Lower lobe of right lung (tissue), 2 donors: ENCODE data around the gene PLIN4. TPM values are rescaled to one million over a fixed set of nuclear protein-coding genes. Genes with fewer than 3 reads are reported as not detected.
"Not testable (repeated sequence)": the region's sequence is repeated elsewhere in the genome, so short reads cannot be mapped to it uniquely, and the experiment has no call there.

ENCODE experiments used
- ATAC-seq, 2 donors: fragments of 200-7000 bp; cut with Tn5 transposase; one replicate each; pipeline ENCODE4 v1.9.1; 2020 to 2022; ENCODE audit warnings: mild to moderate bottlenecking in 2 of 2, moderate library complexity in 2 of 2
- DNase-seq: peaks from one replicate; pipeline ENCODE4 v3.0.0-alpha.2; 2020
- H3K27ac ChIP-seq: fragments of 200-600 bp; one replicate; pipeline ENCODE4 v1.8.0; 2022
- H3K27me3 ChIP-seq: fragments of 200-600 bp; one replicate; pipeline ENCODE4 v1.8.0; 2022; ENCODE audit warnings: low read depth
- H3K36me3 ChIP-seq: fragments of 200-600 bp; one replicate; pipeline ENCODE4 v1.8.0; 2022; ENCODE audit warnings: mild to moderate bottlenecking
- H3K4me1 ChIP-seq: fragments of 200-600 bp; one replicate; pipeline ENCODE4 v1.8.0; 2022
- H3K4me3 ChIP-seq: fragments of 200-600 bp; one replicate; pipeline ENCODE4 v1.8.0; 2022; ENCODE audit warnings: mild to moderate bottlenecking
- H3K9me3 ChIP-seq: fragments of 200-600 bp; one replicate; pipeline ENCODE4 v1.8.0; 2022
- intact Hi-C: fragments of 100-400 bp; cut with DNase I; formaldehyde crosslinking; loops from one replicate; pipeline ENCODE4 v1.11.0; 2022
- total RNA-seq: library from RNA; stranded (reverse); fragmentation: NEBNext Ultra II Directional; extraction: Animal tissue kit (Norgen Biotek cat#: 25700); gene quantifications from one replicate; pipeline ENCODE4 v1.2.1, GENCODE V29; 2021
- TF ChIP-seq, protein P1 (sequence below): fragments of 200-600 bp; IDR thresholded peaks from one replicate; pipeline ENCODE4 v1.8.0; 2022; ENCODE audit warnings: antibody characterized with exemption, mild to moderate bottlenecking
- donor health status: DM: no; HTN: yes; CAD: no; lungs with severe emphysema.

The PLIN4 gene
- total RNA-seq, 1 donor from 2014 or later, result 4.6 TPM

DNA sequence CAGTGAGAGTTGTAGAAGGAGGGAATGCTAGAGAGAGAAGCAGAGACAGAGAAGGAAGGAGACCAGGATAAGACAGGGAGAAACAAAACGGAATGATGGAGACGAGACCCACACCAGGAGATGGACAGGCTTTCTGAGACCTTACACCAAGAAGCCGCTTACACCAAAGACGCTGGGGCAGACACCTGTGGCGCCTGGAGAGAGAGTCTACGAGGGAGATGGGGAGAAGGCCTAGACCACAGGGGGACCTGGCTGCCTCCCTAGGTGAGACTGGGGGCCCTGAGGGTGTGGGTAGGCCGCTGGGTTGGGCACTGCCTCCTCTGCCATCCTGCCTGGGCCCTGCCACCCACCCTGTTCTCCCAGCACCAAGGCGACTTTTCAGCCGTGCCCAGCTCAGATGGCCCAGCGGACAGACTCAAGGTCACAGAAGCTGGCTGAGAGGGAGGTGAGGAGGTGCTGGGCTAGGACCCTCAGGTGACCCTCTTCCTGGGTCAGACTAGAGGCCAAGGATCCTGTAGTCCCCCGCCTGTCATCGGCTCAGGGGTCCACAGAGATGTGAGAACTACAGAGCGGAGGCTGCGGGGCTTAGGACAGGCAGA lies 11.7 kb upstream of the PLIN4 start:
- intact Hi-C loops, result no loop called here
- H3K27ac ChIP-seq, result no peak overlapping the region
- peaks cover 5% of the 10 kb centered on the region for H3K4me1 ChIP-seq
- TF ChIP-seq, protein P1, sequence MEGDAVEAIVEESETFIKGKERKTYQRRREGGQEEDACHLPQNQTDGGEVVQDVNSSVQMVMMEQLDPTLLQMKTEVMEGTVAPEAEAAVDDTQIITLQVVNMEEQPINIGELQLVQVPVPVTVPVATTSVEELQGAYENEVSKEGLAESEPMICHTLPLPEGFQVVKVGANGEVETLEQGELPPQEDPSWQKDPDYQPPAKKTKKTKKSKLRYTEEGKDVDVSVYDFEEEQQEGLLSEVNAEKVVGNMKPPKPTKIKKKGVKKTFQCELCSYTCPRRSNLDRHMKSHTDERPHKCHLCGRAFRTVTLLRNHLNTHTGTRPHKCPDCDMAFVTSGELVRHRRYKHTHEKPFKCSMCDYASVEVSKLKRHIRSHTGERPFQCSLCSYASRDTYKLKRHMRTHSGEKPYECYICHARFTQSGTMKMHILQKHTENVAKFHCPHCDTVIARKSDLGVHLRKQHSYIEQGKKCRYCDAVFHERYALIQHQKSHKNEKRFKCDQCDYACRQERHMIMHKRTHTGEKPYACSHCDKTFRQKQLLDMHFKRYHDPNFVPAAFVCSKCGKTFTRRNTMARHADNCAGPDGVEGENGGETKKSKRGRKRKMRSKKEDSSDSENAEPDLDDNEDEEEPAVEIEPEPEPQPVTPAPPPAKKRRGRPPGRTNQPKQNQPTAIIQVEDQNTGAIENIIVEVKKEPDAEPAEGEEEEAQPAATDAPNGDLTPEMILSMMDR, result no peak
- no peak for DNase-seq
- H3K4me3 ChIP-seq, result no peak overlapping the region
- peaks cover 6% of the 10 kb centered on the region for H3K27me3 ChIP-seq
- ATAC-seq, result no peak
- no peaks in the 10 kb centered on the region for H3K36me3 ChIP-seq
- no peaks in the 10 kb centered on the region for H3K9me3 ChIP-seq

DNA sequence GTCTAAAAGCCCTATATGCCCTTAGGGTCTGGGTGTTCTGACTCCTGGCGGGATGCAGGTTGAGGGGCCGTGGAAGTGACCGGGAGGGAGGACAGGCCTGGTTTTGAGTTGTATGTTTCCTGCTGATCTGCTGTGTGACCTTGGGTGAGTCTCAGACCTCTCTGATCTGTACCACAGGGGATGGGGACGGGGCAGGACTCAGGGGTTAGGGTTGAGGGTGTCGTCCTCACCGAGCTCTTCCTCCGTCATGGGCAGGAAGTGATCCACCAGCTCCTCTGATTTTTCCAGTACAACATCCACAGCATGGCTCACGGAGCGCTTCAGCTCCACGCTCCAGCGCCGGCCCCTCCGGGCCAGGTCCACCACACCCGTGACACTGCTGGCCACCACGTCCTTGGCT lies 10.6 kb upstream of the PLIN4 start:
- Histone ChIP-seq H3K4me1 (no peaks in the 10 kb centered on the region), H3K36me3 (no peaks in the 10 kb centered on the region), H3K27ac (no peak overlapping the region), H3K9me3 (no peaks in the 10 kb centered on the region), H3K27me3 (no peaks in the 10 kb centered on the region), H3K4me3 (no peak overlapping the region)
- no peak for DNase-seq
- intact Hi-C loops, result no loop called here
- TF ChIP-seq, protein P1, result no peak
- ATAC-seq, result no peak

DNA sequence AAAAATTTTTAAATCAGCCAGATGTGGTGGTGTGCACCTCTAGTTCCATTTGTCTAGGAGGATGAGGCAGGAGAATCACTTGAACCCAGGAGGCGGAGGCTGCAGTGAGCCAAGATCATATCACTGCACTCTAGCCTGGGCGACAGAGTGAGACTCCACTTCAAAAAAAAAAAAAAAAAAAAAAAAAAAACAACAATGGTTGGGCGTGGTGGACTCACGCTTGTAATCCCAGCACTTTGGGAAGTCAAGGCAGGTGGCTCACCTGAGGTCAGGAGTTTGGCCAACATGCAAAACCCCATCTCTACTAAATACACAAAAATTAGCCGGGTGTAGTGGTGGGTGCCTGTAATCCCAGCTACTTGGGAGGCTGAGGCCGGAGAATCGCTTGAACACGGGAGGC lies 9.1 kb upstream of the PLIN4 start:
- ATAC-seq, intact Hi-C loops: not testable (repeated sequence)

DNA sequence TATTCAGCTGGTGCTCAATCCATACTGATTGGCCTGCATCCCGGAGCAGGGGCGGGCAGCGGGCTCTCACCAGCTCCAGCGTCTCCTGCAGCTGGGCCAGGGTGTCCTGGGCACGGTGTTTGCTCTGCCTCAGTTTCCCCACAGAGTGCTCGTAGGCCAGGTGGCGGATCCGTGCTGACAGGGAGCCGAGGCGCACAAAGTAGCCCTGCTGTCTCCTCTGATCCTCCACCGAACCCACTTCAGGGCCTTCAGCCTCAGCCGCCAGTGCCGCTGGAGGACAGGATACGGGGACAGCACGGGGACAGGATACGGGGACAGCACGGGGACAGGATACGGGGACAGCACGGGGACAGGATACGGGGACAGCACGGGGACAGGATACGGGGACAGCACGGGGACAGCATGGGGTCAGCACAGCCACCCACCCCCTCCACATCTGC lies 7.3 kb upstream of the PLIN4 start:
- Histone ChIP-seq H3K27ac (no peak overlapping the region), H3K9me3 (no peaks in the 10 kb centered on the region), H3K36me3 (no peaks in the 10 kb centered on the region), H3K27me3 (no peaks in the 10 kb centered on the region), H3K4me1 (no peaks in the 10 kb centered on the region), H3K4me3 (no peak overlapping the region)
- DNase-seq (no peak), ATAC-seq (no peak)
- TF ChIP-seq, protein P1, result no peak
- intact Hi-C loops, result no loop called here

More for the DNA sequence above, 9.1 kb upstream of the PLIN4 start:
- H3K4me1 ChIP-seq, H3K36me3 ChIP-seq, DNase-seq, H3K9me3 ChIP-seq, H3K4me3 ChIP-seq, H3K27me3 ChIP-seq, H3K27ac ChIP-seq: not testable (repeated sequence)

DNA sequence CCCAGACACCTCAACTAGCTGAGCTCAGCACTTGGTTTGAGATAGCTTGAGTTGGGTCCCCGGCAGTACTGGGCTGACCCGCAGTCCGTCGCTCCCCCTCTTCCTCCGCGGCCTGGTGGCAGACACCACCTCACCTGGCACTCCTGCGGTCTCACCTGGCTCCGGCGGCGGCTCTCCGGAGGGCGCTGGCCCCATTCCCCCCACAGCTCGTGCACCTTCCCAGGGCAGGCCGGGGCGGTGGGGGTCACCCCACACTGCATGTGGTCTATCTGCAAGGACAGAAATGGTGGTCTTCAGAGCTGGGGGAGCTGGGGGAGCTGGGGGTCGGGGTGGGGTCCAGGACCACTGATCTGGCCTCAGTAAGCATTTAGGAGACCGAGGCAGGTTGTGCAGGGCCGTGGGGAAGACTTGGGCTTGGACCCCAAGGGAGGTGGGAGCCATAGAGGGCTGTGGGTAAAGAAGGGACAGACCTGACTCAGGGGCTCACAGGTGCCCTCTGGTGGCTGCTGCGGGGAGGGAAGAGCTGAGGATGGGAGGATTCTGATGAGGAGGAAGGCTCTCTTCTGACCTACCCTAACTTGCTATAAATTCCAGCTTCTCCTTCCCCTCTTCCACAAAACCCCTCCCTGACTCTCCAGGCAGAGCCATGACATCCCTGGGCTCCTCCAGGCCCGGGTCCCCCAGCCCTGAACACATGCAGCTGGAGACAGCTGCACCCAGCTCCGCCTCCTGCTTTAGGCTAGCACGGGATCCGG lies 6.7 kb upstream of the PLIN4 start:
- no peak overlapping the region for H3K27ac ChIP-seq
- intact Hi-C loops, result no loop called here
- H3K4me3 ChIP-seq, result no peak overlapping the region
- H3K36me3 ChIP-seq, result no peaks in the 10 kb centered on the region
- H3K4me1 ChIP-seq, result no peaks in the 10 kb centered on the region
- H3K27me3 ChIP-seq, result no peaks in the 10 kb centered on the region
- DNase-seq (no peak), ATAC-seq (peak; percentile 66 to 75)
- no peaks in the 10 kb centered on the region for H3K9me3 ChIP-seq
- TF ChIP-seq, protein P1, result peak; percentile 68
